Suppressor macrophage treated with lipopolysaccharide for 4 hours (primary cell): Measurements from ENCODE around the gene PTPMT1.

Source experiments
- DNase-seq: peaks from one replicate; pipeline ENCODE4 v3.0.0-alpha.2; 2020

PTPMT1 gene

GRCh38 chr11:47586098-47586855 is 20.9 kb downstream of the PTPMT1 start, which contains the start of gene FAM180B:
Gene FAM180B, plus strand, starts transcription at chr11:47586678. Its CDS starts 91 bp downstream, at chr11:47586769.
- no peak for DNase-seq

- peak; percentile 28 for DNase-seq
These were observed 21.8 kb downstream of the PTPMT1 start for GRCh38 chr11:47587039-47587716.

GRCh38 chr11:47587723-47588326 is 22.4 kb downstream of the PTPMT1 start:
- peak; percentile 86 for DNase-seq

GRCh38 chr11:47589118-47589517 is 23.7 kb downstream of the PTPMT1 start:
- no peak for DNase-seq

- DNase-seq, result no peak
These were observed 24.2 kb downstream of the PTPMT1 start for GRCh38 chr11:47589584-47589976.

GRCh38 chr11:47589977-47590861 is 24.8 kb downstream of the PTPMT1 start:
- no peak for DNase-seq

- no peak for DNase-seq
These were observed 26.4 kb downstream of the PTPMT1 start for GRCh38 chr11:47591764-47592163.

- no peak for DNase-seq
These were observed 26.9 kb downstream of the PTPMT1 start for GRCh38 chr11:47592251-47592650.

GRCh38 chr11:47592970-47593369 is 27.6 kb downstream of the PTPMT1 start:
- no peak for DNase-seq

- DNase-seq, result no peak
These were observed 28.1 kb downstream of the PTPMT1 start for GRCh38 chr11:47593492-47593933.

GRCh38 chr11:47593934-47594855 is 28.8 kb downstream of the PTPMT1 start, which contains the start of gene C1QTNF4:
Gene C1QTNF4, minus strand, starts transcription at chr11:47594411. Its CDS starts 3,601 bp downstream, at chr11:47590810.
- DNase-seq, result no peak

- no peak for DNase-seq
These were observed 29.6 kb downstream of the PTPMT1 start for GRCh38 chr11:47595029-47595428.

GRCh38 chr11:47595967-47596366 is 30.6 kb downstream of the PTPMT1 start:
- DNase-seq, result no peak

- no peak for DNase-seq
These were observed 34.5 kb downstream of the PTPMT1 start for GRCh38 chr11:47599902-47600301.

GRCh38 chr11:47603295-47603694 is 37.9 kb downstream of the PTPMT1 start:
- DNase-seq, result no peak

GRCh38 chr11:47605921-47606320 is 40.5 kb downstream of the PTPMT1 start:
- DNase-seq, result no peak

GRCh38 chr11:47606731-47607130 is 41.3 kb downstream of the PTPMT1 start:
- DNase-seq, result no peak

GRCh38 chr11:47607380-47607779 is 42.0 kb downstream of the PTPMT1 start:
- DNase-seq, result no peak

- no peak for DNase-seq
These were observed 44.3 kb downstream of the PTPMT1 start for GRCh38 chr11:47609675-47610074.

- DNase-seq, result peak; percentile 67
These were observed 46.0 kb downstream of the PTPMT1 start for GRCh38 chr11:47611348-47611794.

- no peak for DNase-seq
These were observed 49.9 kb downstream of the PTPMT1 start for GRCh38 chr11:47615249-47615648.
